ENCODE measurements around the gene SLX1A. TPM values are rescaled to one million over a fixed set of nuclear protein-coding genes. Genes with fewer than 3 reads are reported as not detected.
"Not testable (repeated sequence)": the region's sequence is repeated elsewhere in the genome, so short reads cannot be mapped to it uniquely, and the experiment has no call there.

The SLX1A gene
- total RNA-seq, 1 donor from 2014 or later, result 39.6 TPM

DNA sequence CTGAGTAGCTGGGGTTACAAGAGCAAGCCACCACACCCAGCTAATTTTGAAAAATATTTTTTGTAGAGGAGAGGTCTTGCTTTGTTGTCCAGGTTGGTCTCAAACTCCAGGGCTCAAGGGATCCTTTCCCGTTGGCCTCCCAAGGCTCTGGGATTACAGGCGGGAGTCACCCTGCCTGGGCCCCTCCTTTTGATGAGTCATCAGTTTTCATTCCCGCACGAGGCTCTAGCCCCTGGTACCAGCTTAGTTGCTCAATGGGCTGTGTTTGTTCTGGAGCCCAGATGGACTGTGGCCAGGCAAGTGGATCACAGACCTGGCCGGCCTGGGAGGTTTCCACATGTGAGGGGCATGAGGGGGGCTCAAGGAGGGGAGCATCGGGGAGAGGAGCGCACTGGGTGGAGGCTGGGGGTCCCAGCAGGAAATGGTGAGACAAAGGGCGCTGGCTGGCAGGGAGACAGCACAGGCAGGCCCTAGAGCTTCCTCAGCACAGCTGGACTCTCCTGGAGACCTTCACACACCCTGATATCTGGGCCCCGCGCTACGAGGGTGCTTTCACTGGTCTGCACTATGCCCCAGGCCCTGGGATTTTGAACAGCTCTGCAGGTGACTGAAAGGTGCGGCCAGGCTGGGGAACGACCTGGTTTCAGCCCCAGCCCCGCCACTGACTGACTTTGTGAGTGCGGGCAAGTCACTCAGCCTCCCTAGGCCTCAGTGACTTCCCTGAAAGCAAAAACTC, 6.1 kb downstream of the SLX1A start:
- H3K4me3 Mint-ChIP-seq; H3K27ac Mint-ChIP-seq; H3K9me3 Mint-ChIP-seq; H3K4me1 Mint-ChIP-seq; H3K36me3 Mint-ChIP-seq; DNase-seq (ENCODE audit: low spot score in 2 of 2, unreplicated experiment in 2 of 2); H3K27me3 Mint-ChIP-seq (ENCODE audit: low read depth): not testable (repeated sequence)

- H3K4me1 Mint-ChIP-seq; H3K9me3 Mint-ChIP-seq; H3K27ac Mint-ChIP-seq; H3K36me3 Mint-ChIP-seq; H3K27me3 Mint-ChIP-seq (ENCODE audit: low read depth); H3K4me3 Mint-ChIP-seq: not testable (repeated sequence)
- DNase-seq (ENCODE audit: low spot score in 2 of 2, unreplicated experiment in 2 of 2), result peak in 1 of 2 experiments; percentile 48
These were observed 12.0 kb downstream of the SLX1A start for GRCh38 chr16:30205541-30206236.

DNA sequence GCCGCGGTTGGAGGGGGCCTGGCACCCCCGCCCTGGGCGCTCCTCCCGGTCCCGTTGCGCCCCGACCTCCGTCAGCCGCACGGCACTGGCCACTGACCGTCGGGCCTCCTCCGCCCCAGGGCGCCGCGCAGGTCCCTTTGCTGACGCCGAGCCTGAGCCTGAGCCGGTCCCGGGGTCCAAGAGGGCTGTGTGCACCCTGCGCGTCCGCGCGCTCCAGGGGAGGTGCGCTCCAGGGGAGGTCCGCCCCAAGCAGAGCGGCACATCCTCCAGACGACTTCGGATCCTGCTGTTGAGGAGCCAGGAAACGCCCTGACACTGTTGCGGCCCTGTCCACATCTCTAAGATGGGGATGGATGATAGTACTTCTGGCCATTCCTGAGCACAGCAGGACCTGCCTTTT, 12.6 kb downstream of the SLX1A start:
- not testable (repeated sequence) for H3K36me3 Mint-ChIP-seq; H3K27ac Mint-ChIP-seq; H3K4me1 Mint-ChIP-seq; H3K27me3 Mint-ChIP-seq (ENCODE audit: low read depth); H3K4me3 Mint-ChIP-seq; DNase-seq (ENCODE audit: low spot score in 2 of 2, unreplicated experiment in 2 of 2); H3K9me3 Mint-ChIP-seq

- not testable (repeated sequence) for H3K27ac Mint-ChIP-seq, H3K4me3 Mint-ChIP-seq
These were observed 13.5 kb downstream of the SLX1A start for GRCh38 chr16:30207063-30207704.

GRCh38 chr16:30209032-30209431, 15.4 kb downstream of the SLX1A start:
- H3K27ac Mint-ChIP-seq; H3K4me3 Mint-ChIP-seq; H3K36me3 Mint-ChIP-seq; DNase-seq (ENCODE audit: low spot score in 2 of 2, unreplicated experiment in 2 of 2); H3K4me1 Mint-ChIP-seq; H3K9me3 Mint-ChIP-seq; H3K27me3 Mint-ChIP-seq (ENCODE audit: low read depth): not testable (repeated sequence)

More at GRCh38 chr16:30207063-30207704, 13.5 kb downstream of the SLX1A start:
- H3K9me3 Mint-ChIP-seq; H3K4me1 Mint-ChIP-seq; H3K27me3 Mint-ChIP-seq (ENCODE audit: low read depth); H3K36me3 Mint-ChIP-seq; DNase-seq (ENCODE audit: low spot score in 2 of 2, unreplicated experiment in 2 of 2): not testable (repeated sequence)

DNA sequence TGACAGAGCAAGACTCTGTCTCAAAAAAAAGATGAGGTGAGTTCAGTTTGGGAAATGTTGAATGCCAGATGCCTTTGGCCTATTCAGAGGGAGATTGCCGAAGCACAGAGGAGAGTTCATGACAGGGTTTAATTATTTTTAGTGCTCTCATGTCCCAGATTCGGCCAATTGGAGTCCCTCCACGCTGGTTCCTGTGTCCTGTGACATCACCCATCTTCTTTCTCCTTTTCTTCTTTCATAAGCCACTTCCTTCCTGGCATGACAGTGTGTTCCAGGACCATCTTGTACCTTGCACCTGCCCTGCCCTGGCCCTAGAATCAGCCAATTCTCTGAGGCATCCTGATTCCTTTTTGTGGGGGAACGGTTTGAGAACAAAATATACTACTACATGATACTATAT, 17.7 kb downstream of the SLX1A start:
- not testable (repeated sequence) for H3K9me3 Mint-ChIP-seq; H3K4me3 Mint-ChIP-seq; H3K36me3 Mint-ChIP-seq; H3K27me3 Mint-ChIP-seq (ENCODE audit: low read depth); H3K27ac Mint-ChIP-seq; H3K4me1 Mint-ChIP-seq; DNase-seq (ENCODE audit: low spot score in 2 of 2, unreplicated experiment in 2 of 2)

DNA sequence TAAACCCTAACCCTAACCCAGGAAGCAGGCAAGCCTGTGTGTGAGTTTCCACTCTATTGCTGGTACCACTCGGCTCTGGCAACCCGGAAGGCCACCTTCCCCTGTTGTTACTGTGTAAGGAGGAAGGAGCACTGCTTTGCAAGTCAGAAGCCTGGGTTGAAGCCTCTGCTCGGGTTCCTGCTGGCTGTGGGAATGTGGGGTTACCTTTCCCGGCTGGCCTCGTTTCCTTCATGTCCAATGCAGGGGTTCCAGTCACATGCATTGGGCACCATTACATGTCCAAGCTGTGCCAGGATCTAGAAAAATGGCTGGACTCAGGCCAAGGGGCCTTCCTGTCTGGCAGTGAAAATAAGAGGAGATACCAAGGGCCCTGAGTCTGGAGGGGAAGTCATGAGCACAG, 23.4 kb downstream of the SLX1A start:
- not testable (repeated sequence) for H3K27ac Mint-ChIP-seq; H3K9me3 Mint-ChIP-seq; H3K27me3 Mint-ChIP-seq (ENCODE audit: low read depth); H3K4me1 Mint-ChIP-seq; H3K36me3 Mint-ChIP-seq; DNase-seq (ENCODE audit: low spot score in 2 of 2, unreplicated experiment in 2 of 2); H3K4me3 Mint-ChIP-seq

Other genes with a start within 250 kb of the SLX1A start
- gene TMEM219, start 231.8 kb upstream of the SLX1A start, total RNA-seq, result 85.9 to 93.0 TPM (median 87.5 TPM) in 3 replicates
- 47.3 to 51.3 TPM (median 48.3 TPM) in 3 replicates for gene TAOK2, start 220.0 kb upstream of the SLX1A start, total RNA-seq
- 8.6 to 10.9 TPM (median 9.7 TPM) in 3 replicates for gene HIRIP3, start 198.3 kb upstream of the SLX1A start, total RNA-seq
- 60.2 to 62.9 TPM (median 62.0 TPM) in 3 replicates for gene INO80E, start 197.6 kb upstream of the SLX1A start, total RNA-seq
- 5.3 to 6.4 TPM (median 5.7 TPM) in 3 replicates for gene DOC2A, start 182.8 kb upstream of the SLX1A start, total RNA-seq
- not detected in 3 replicates for gene C16orf92, start 170.7 kb upstream of the SLX1A start, total RNA-seq
- 0.55 to 1.1 TPM (median 0.72 TPM) in 3 replicates for gene TLCD3B, start 162.6 kb upstream of the SLX1A start, total RNA-seq
- 613 to 624 TPM (median 618 TPM) in 3 replicates for gene ALDOA, start 128.1 kb upstream of the SLX1A start, total RNA-seq
- gene PPP4C, start 117.9 kb upstream of the SLX1A start, total RNA-seq, result 102 to 107 TPM (median 105 TPM) in 3 replicates
- 2.3 to 2.7 TPM (median 2.4 TPM) in 3 replicates for gene TBX6, start 102.0 kb upstream of the SLX1A start, total RNA-seq
- gene YPEL3, start 97.7 kb upstream of the SLX1A start, total RNA-seq, result 34.5 to 45.0 TPM (median 36.9 TPM) in 3 replicates
- gene GDPD3, start 80.3 kb upstream of the SLX1A start, total RNA-seq, result 10.7 to 11.1 TPM (median 10.8 TPM) in 3 replicates
- gene MAPK3, start 70.7 kb upstream of the SLX1A start, total RNA-seq, result 58.7 to 61.2 TPM (median 61.0 TPM) in 3 replicates
- gene CORO1A, start 10.3 kb upstream of the SLX1A start, total RNA-seq, result 7.0 to 8.9 TPM (median 7.0 TPM) in 3 replicates
- gene BOLA2B, start 209 bp upstream of the SLX1A start, total RNA-seq, result 56.7 to 64.5 TPM (median 58.1 TPM) in 3 replicates
- gene SULT1A3, start 5.4 kb downstream of the SLX1A start, total RNA-seq, result 27.4 to 31.2 TPM (median 27.6 TPM) in 3 replicates
- 34.8 to 38.6 TPM (median 37.1 TPM) in 3 replicates for gene NPIPB13, start 54.6 kb downstream of the SLX1A start, total RNA-seq
- 63.7 to 63.9 TPM (median 63.9 TPM) in 3 replicates for gene CD2BP2, start 161.4 kb downstream of the SLX1A start, total RNA-seq
- gene TBC1D10B, start 176.6 kb downstream of the SLX1A start, total RNA-seq, result 59.6 to 64.1 TPM (median 64.0 TPM) in 3 replicates
- 1.4 to 4.4 TPM (median 2.8 TPM) in 3 replicates for gene MYL11, start 180.9 kb downstream of the SLX1A start, total RNA-seq
- 0.86 to 1.6 TPM (median 1.4 TPM) in 3 replicates for gene SEPTIN1, start 188.7 kb downstream of the SLX1A start, total RNA-seq
- gene ZNF48, start 201.5 kb downstream of the SLX1A start, total RNA-seq, result 24.2 to 25.2 TPM (median 24.8 TPM) in 3 replicates
- gene ZNF771, start 213.7 kb downstream of the SLX1A start, total RNA-seq, result 10.7 to 12.6 TPM (median 11.8 TPM) in 3 replicates
- 31.8 to 35.4 TPM (median 33.1 TPM) in 3 replicates for gene DCTPP1, start 236.2 kb downstream of the SLX1A start, total RNA-seq

All from mesothelial cell of epicardium (in vitro differentiated cells).